Stimulated activated memory B cell treated with anti-CD40 and anti-IgM and Interleukin-4, amounts not matched to agents 10 μg/mL and 1 μg/mL and 100 μg/mL, for 72 hours (primary cell): ENCODE data around the gene NID1.
"Not testable (repeated sequence)": the region's sequence is repeated elsewhere in the genome, so short reads cannot be mapped to it uniquely, and the experiment has no call there.

Experiments used
- ATAC-seq: fragments of 150-1000 bp; cut with Tn5 transposase; 2 replicates; pipeline ENCODE4 v1.10.0; 2021
- H3K27ac Mint-ChIP-seq: one replicate; pipeline ENCODE4 v1.8.0; 2022; ENCODE audit warnings: mild to moderate bottlenecking, mixed read lengths
- H3K27me3 Mint-ChIP-seq: one replicate; pipeline ENCODE4 v1.8.0; 2022; ENCODE audit warnings: mixed read lengths
- H3K36me3 Mint-ChIP-seq: one replicate; pipeline ENCODE4 v1.8.0; 2022; ENCODE audit warnings: mixed read lengths
- H3K4me1 Mint-ChIP-seq: one replicate; pipeline ENCODE4 v1.8.0; 2022; ENCODE audit warnings: mixed read lengths
- H3K4me3 Mint-ChIP-seq: one replicate; pipeline ENCODE4 v1.8.0; 2022; ENCODE audit warnings: mild to moderate bottlenecking, moderate library complexity, mixed read lengths
- H3K9me3 Mint-ChIP-seq: one replicate; pipeline ENCODE4 v1.8.0; 2022; ENCODE audit warnings: mixed read lengths

NID1 gene

DNA sequence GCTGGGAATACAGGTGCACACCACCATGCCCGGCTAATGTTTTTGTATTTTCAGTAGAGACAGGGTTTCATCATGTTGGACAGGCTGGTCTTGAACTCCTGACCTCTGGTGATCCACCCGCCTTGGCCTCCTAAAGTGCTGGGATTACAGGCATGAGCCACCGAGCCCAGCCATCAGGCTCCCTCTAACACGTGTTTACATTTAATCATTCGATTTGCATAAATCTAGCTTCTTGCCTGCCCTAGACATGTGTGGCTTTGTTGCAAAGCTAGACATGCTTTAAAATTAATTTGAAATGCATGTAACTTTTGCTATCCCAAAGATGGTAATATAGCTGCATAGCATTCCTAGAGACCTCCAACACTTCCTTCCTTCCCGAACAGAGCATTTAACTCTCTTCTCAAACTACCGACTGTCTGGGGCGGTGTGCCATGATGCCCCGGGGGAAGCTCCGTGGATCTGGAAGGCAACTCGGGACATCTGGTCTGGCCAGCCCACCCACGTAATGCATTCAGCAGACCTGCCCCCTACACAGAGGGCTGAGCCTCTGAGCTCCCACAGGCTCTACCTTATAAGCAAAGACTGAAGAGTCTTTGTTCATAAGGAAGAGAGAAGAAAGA is 34.6 kb upstream of the NID1 start:
- H3K9me3 Mint-ChIP-seq, result peaks cover 6% of the 10 kb centered on the region
- no peaks in the 10 kb centered on the region for H3K4me1 Mint-ChIP-seq
- H3K27me3 Mint-ChIP-seq, result peaks cover 25% of the 10 kb centered on the region
- no peak for ATAC-seq
- no peaks in the 10 kb centered on the region for H3K36me3 Mint-ChIP-seq
- no peak overlapping the region for H3K27ac Mint-ChIP-seq
- H3K4me3 Mint-ChIP-seq, result no peak overlapping the region

DNA sequence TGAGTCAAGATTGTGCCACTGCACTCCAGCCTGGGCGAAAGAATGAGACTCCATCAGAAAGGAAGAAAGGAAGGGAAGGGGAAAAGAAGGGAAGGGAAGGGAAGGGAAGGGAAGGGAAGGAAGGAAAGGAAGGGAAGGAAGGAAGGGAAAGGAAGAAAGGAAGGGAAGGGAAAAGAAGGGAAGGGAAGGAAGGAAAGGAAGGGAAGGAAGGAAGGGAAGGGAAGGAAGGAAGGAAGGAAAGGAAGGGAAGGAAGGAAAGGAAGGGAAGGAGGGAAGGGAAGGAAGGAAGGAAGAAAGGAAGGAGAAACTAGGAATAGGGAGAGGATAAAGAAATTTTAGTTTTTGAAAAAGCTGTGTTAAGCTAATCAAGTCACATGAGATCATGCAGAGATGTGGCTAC is 33.4 kb upstream of the NID1 start:
- ATAC-seq, result no peak
- Mint-ChIP-seq H3K4me3 (no peak overlapping the region), H3K27me3 (peaks cover 37% of the 10 kb centered on the region), H3K4me1 (no peaks in the 10 kb centered on the region), H3K27ac (no peak overlapping the region), H3K36me3 (no peaks in the 10 kb centered on the region), H3K9me3 (peaks cover 6% of the 10 kb centered on the region)

DNA sequence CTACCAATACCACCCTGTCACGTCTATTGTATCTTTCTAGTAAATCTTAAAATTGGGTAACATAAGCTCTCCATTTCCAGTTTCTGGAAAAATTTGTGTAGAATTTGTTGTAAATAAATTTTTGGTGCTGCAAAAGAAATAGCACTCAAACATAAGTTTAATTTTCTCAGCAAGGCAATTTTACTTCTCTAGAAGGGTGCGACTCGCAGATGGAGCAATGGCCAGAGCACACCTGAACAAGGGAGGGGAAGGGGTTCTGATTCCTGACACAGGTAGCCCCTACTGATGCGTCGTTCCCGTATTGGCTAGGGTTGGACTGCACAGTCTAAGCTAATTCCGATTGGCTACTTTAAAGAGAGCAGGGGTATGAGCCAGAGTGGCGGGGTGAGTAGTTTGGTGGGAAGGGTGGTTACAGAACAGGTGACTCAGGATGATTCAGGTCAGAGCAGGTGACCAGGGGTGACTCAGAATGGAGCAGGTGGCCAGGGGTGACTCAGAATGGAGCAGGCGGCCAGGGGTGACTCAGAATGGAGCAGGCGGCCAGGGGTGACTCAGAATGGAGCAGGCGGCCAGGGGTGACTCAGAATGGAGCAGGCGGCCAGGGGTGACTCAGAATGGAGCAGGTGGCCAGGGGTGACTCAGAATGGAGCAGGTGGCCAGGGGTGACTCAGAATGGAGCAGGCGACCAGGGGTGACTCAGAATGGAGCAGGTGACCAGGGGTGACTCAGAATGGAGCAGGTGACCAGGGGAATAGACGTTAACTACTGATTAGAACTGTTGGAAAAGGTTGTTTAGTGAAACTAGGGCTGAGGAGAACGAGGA is 32.0 kb upstream of the NID1 start:
- H3K27ac Mint-ChIP-seq, result peak overlapping the region; percentile 24
- H3K27me3 Mint-ChIP-seq, result peaks cover 45% of the 10 kb centered on the region
- peak; percentile 45 for ATAC-seq
- H3K36me3 Mint-ChIP-seq, H3K4me3 Mint-ChIP-seq, H3K9me3 Mint-ChIP-seq, H3K4me1 Mint-ChIP-seq: not testable (repeated sequence)

DNA sequence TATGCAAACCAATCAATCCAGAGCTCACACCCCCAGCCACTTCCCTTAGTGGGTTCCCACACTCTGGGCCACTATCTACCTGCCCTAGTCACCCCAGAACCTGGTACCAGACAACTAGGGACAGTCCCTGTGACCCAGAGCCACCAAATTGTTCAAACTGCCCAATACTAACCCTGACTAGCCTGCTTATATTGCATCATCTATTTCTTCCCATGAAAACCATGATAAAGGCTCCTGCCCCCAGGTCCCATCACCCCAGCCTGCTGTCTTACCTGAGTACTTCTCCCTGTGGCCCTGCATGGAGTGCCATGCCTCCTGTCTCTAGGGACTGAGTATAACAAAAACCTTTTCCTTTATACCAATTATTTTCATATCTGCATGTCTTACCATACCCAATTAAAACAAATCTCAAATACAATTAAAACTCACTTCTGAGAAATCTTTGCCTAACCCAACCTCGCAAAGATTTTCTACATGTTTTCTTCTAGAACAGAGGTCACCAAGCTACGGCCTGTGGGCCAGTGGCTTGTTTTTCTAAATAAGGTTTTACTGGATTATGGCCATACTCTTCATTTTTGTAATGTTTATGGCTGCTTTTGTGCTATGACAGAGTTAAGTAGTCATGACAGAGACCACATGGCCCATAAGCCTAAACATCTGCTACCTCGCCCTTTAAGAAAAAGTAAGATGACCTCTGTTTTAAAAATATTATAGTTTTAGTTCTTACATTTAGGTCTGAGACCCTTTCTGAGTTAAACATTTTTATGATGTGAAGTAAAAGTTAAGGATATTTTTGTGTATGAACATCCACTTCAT is 31.0 kb upstream of the NID1 start:
- H3K27ac Mint-ChIP-seq, result no peak overlapping the region
- peaks cover 6% of the 10 kb centered on the region for H3K9me3 Mint-ChIP-seq
- H3K36me3 Mint-ChIP-seq, result no peaks in the 10 kb centered on the region
- H3K27me3 Mint-ChIP-seq, result peaks cover 45% of the 10 kb centered on the region
- no peak overlapping the region for H3K4me3 Mint-ChIP-seq
- ATAC-seq, result no peak
- H3K4me1 Mint-ChIP-seq, result no peaks in the 10 kb centered on the region

DNA sequence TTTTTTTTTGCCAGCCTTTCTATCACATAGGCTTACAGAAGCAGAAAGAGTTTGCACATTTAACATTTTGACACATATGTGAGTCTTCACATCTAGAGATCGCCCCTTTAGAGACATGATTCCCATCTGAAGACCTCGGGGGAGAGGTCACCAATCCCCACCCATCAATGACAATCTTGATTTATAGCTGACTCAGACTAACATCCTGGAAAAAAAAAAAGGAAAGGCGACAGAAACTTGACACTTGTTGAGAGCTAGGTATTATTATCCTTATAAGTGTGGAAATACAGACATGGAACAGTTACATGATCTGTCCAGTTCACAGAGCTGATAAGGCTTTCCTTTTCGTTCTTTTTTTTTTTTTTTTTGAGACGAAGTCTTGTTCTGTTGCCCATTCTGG is 28.0 kb upstream of the NID1 start:
- peaks cover 55% of the 10 kb centered on the region for H3K27me3 Mint-ChIP-seq
- no peaks in the 10 kb centered on the region for H3K4me1 Mint-ChIP-seq
- no peak for ATAC-seq
- peaks cover 6% of the 10 kb centered on the region for H3K9me3 Mint-ChIP-seq
- H3K27ac Mint-ChIP-seq, result no peak overlapping the region
- H3K4me3 Mint-ChIP-seq, result no peak overlapping the region
- no peaks in the 10 kb centered on the region for H3K36me3 Mint-ChIP-seq

DNA sequence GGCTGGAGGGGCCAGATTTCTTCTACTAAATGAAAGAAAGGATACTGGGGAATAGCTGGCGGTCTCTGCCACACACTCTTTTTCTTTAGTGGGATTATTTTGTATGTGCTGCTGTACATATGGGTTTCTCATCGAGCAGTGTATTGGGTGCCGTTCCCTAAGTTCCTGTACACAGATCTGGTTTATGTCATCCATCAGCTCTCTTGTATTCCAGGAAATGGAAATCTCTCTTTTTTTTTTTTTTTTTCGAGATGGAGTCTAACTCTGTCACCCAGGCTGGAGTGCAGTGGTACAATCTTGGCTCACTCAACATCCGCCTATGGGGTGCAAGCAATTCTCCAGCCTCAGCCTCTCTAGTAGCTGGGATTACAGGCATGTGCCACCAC is 27.0 kb upstream of the NID1 start:
- Mint-ChIP-seq H3K27me3 (peaks cover 58% of the 10 kb centered on the region), H3K36me3 (no peaks in the 10 kb centered on the region), H3K4me1 (no peaks in the 10 kb centered on the region), H3K4me3 (no peak overlapping the region), H3K9me3 (peaks cover 10% of the 10 kb centered on the region), H3K27ac (no peak overlapping the region)
- no peak for ATAC-seq

DNA sequence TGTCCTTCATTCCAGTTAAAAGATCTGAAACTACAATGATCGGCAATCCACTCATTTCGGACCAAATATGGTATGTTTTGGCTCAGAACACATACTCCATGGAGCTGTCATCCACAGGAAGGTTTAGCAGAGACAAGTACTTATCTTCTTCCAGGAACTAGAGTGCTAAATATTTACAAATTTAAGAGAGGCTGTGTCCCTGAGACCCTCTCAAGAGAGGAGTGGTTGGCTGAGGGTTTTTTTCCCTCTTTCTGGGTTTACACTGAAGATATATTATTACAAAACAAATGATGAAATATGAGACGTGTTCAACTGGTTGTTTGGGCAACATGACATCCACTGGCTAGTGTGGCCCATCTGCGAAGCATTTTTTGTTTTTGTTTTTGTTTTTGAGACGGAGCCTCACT is 25.9 kb upstream of the NID1 start:
- no peaks in the 10 kb centered on the region for H3K4me1 Mint-ChIP-seq
- no peaks in the 10 kb centered on the region for H3K36me3 Mint-ChIP-seq
- H3K27me3 Mint-ChIP-seq, result peaks cover 53% of the 10 kb centered on the region
- H3K9me3 Mint-ChIP-seq, result peaks cover 7% of the 10 kb centered on the region
- no peak for ATAC-seq
- H3K4me3 Mint-ChIP-seq, result no peak overlapping the region
- no peak overlapping the region for H3K27ac Mint-ChIP-seq

DNA sequence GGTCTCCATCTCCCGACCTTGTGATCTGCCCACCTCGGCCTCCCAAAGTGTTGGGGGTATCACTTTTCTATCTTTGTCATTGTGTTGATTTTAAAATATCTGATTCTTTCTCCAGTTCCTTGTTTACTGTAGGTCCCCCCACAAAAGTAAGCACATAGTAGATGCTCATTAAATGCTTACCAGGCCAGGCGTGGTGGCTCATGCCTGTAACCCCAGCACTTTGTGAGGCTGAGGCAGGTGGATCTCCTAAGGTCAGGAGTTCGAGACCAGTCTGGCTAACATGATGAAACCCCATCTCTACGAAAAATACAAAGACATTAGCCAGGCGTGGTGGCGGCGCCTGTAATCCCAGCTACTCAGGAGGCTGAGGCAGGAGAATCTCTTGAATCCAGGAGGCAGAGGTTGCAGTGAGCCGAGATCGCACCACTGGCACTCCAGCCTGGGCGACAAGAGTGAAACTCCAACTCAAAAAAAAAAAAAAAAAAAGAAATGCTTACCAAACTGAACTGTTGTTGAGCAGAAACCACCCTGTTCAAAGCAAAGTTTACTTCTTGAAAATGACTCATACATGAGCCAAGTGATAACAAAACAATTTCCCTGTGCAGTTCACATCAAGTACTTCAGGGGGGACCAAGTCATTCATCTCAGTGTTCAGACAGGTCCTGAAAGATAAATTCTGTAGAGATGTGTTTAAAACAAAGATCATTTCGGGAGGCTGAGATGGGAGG is 24.3 kb upstream of the NID1 start:
- Mint-ChIP-seq H3K4me1 (no peaks in the 10 kb centered on the region), H3K9me3 (peaks cover 10% of the 10 kb centered on the region), H3K4me3 (no peak overlapping the region), H3K27me3 (peaks cover 37% of the 10 kb centered on the region), H3K27ac (no peak overlapping the region), H3K36me3 (no peaks in the 10 kb centered on the region)
- no peak for ATAC-seq

DNA sequence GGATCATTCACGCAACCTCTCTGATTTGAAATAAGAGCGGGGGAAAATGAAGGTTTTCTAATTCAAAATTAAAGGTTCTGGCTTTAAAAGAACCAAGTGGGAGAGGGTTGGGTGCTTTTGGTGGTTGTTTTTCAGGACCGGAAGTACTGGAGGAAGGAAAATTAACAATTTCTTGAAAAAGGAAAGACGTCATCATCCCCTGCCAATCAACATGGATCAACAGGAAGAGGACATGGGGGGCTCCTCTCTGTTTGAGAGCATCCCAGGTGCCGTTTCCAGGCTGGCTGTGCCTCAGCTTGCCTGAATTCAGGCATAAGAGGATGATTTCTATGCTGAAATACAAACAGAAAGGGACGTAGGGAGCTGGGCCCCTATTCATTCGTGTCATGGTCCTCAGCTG is 21.6 kb upstream of the NID1 start:
- H3K27me3 Mint-ChIP-seq, result peaks cover 20% of the 10 kb centered on the region
- no peak for ATAC-seq

DNA sequence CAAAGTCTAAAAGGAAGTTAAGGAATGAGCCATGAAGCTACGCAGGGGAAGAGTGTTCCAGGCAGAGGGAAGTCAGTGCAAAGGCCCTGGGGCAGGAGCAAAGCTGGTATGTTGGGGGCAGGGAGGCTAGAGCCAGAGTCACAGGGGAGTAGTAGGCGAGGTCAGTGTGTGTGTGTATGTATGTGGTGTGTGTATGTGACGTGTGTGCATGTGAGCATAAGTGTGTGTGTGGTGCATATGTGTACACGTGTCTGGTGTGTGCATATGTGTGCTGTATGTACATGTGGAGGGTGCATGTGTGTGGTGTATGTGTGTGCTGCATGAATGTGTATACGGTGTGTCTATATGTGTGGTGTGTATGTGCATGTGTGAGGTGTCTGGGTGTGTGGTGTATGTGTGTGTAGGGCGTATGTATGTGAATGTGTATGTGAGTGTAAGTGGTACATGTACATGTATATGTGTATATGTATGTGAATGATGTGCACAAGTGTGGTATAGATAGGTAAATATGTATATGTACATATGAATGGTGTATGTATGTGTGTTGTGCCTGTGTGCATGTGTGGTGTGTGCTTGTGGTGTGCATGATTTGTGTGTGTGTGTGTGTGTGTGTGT is 20.8 kb upstream of the NID1 start:
- ATAC-seq, result peak; percentile 37
- Mint-ChIP-seq H3K27ac (no peak overlapping the region), H3K4me1 (no peaks in the 10 kb centered on the region)

More for the DNA sequence above, 21.6 kb upstream of the NID1 start:
- H3K36me3 Mint-ChIP-seq, result no peaks in the 10 kb centered on the region
- H3K4me1 Mint-ChIP-seq, result no peaks in the 10 kb centered on the region
- peaks cover 10% of the 10 kb centered on the region for H3K9me3 Mint-ChIP-seq
- H3K4me3 Mint-ChIP-seq, result no peak overlapping the region
- no peak overlapping the region for H3K27ac Mint-ChIP-seq

DNA sequence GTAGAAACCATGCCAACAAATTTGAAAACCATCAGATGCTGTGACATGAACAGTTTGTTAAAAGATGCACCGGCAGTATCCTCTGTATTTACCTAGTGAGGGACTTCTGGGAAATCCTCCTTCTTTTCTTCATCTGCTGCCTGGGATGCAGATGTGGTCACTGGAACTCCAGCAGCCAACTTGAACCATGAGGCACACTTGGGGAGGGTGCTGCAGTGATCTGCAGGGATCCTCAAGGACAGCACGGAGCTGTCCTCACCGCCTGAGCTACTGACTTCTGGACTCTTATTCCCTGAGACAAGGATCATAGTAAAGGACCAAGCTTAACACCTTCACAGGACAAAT is 19.5 kb upstream of the NID1 start:
- H3K36me3 Mint-ChIP-seq, result no peaks in the 10 kb centered on the region
- no peaks in the 10 kb centered on the region for H3K4me1 Mint-ChIP-seq
- no peak overlapping the region for H3K4me3 Mint-ChIP-seq
- H3K27ac Mint-ChIP-seq, result no peak overlapping the region
- no peak for ATAC-seq
- H3K27me3 Mint-ChIP-seq, result peaks cover 19% of the 10 kb centered on the region
- peaks cover 10% of the 10 kb centered on the region for H3K9me3 Mint-ChIP-seq

More for the DNA sequence above, 20.8 kb upstream of the NID1 start:
- Mint-ChIP-seq H3K27me3 (peaks cover 20% of the 10 kb centered on the region), H3K9me3 (peaks cover 10% of the 10 kb centered on the region), H3K36me3 (no peaks in the 10 kb centered on the region), H3K4me3 (no peak overlapping the region)

DNA sequence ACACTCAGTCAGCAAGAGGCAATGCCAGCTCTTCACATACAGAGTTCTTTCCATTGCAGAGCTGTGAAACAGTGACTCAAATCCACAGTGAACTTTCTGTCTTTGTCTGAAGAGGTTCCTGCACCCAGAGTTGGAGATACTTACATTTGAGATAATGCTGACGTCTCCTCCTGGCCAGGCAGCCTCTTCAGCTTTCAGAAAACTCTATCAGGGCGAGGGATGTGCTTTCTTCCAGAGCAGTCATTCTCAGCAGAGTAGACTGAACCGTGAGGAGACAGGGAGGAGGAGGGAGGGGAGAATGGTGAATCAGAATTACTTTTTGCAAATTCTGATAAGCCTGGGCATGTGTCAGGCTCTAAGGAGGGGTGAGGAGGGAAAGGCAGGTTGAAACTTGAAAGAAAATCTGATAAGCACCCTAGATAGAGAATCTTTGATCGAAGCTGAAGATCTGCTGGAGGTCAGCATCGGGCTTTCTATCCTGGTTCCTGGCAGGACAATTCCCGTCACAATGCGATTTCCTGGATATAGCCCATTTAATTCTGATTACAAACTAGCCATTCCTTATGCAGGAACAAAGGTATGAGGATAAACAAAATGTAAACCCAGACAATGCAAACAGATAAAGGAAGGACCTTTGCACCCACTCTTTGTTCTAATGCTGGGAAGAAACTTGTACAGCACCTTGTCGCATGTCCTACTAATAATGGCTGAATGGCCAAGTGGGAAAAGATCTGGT is 18.9 kb upstream of the NID1 start:
- no peaks in the 10 kb centered on the region for H3K36me3 Mint-ChIP-seq
- no peak for ATAC-seq
- H3K27ac Mint-ChIP-seq, result no peak overlapping the region
- no peak overlapping the region for H3K4me3 Mint-ChIP-seq
- no peaks in the 10 kb centered on the region for H3K4me1 Mint-ChIP-seq
- H3K9me3 Mint-ChIP-seq, result peaks cover 10% of the 10 kb centered on the region
- peaks cover 14% of the 10 kb centered on the region for H3K27me3 Mint-ChIP-seq

DNA sequence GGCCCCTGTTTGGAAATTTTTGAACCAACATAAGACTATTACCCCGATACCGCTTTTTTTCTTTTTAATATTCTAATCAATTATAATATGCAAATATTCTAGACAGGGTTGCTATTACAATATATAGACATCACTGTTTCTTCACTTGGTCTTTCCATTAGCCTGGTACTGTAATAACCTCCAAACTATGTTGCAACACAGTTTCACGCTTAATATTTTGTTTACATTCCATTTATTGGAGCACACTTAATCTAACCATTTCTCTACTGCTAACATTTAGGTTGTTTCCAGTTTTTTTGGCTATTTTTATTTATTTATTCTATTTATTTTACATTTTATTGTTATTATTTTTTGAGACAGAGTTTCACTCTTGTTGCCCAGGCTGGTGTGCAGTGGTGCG is 17.6 kb upstream of the NID1 start:
- peaks cover 13% of the 10 kb centered on the region for H3K9me3 Mint-ChIP-seq
- H3K4me1 Mint-ChIP-seq, result no peaks in the 10 kb centered on the region
- no peak for ATAC-seq
- H3K27me3 Mint-ChIP-seq, result peaks cover 3% of the 10 kb centered on the region
- H3K36me3 Mint-ChIP-seq, result no peaks in the 10 kb centered on the region
- H3K27ac Mint-ChIP-seq, result no peak overlapping the region
- no peak overlapping the region for H3K4me3 Mint-ChIP-seq

DNA sequence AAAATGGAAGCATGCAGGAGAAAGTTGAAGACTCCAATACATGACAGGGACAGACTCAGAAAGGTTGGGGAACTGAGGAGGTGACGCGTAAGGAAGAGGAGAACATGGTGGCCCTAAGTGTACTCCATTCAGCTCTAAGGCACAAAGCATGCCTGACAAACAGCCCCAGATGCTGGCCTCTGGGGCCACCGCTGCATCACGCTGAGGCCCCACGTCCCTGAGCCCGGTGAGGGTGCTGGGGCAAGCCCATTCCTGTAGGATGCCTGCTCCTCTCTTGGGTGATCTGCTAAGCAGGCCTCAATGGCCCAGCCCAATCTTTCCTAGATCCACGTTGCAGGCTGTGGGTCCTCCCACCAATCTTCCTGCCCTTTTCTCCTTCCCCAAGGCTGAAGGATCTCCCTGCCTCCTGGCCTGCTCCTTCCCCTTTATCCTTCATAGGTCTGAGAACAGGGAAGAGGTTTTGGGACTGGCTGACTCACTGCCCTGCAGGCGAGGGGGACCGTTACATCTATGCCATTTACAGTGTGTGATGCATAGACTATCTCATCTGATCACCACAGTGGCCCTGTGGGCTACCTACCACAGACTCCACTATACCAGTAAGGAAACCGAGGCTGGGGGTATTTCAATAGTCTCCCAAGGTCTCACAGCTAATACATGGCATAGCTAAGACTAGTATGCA is 16.8 kb upstream of the NID1 start:
- Mint-ChIP-seq H3K4me1 (no peaks in the 10 kb centered on the region), H3K27me3 (no peaks in the 10 kb centered on the region), H3K27ac (no peak overlapping the region), H3K36me3 (no peaks in the 10 kb centered on the region), H3K4me3 (no peak overlapping the region), H3K9me3 (peaks cover 11% of the 10 kb centered on the region)
- peak; percentile 26 for ATAC-seq
